Keratinocyte (primary cell): ENCODE results near the gene MAML2.

Source experiments
- CTCF ChIP-seq, 3 experiments: IDR thresholded peaks in 1 of 3; conservative IDR thresholded peaks in 1 of 3; optimal IDR thresholded peaks in 1 of 3; 2 replicates in 2 of 3; 3 replicates in 1 of 3; pipeline versions ENCODE3 to v1.5.1; 2011; ENCODE audit warnings: low read length in 3 of 3, mild to moderate bottlenecking in 3 of 3, moderate library complexity in 2 of 3, control low read depth in 1 of 3, inconsistent platforms in 1 of 3; ENCODE audit not compliant: insufficient read depth in 2 of 3; ENCODE audit errors: extremely low read depth in 1 of 3
- EZH2 ChIP-seq: IDR thresholded peaks from one replicate; pipeline ENCODE4 v1.6.1; 2012; ENCODE audit warnings: inconsistent platforms, mild to moderate bottlenecking, low read length, moderate library complexity

- TF ChIP-seq CTCF (optimal IDR thresholded peaks at IDR 0.05 in 1 of 3, IDR thresholded peaks at IDR 0.05 in 1 of 3, conservative IDR thresholded peaks at IDR 0.05 in 1 of 3; ENCODE audit: extremely low read depth in 1 of 3, insufficient read depth in 2 of 3, low read length in 3 of 3) (no peak), EZH2 (no peak)
Measured at GRCh38 chr11:96082936-96083335, 260.1 kb downstream of the MAML2 start.
